NCI-H1048 (cell line): ENCODE data around the gene SLC30A2.

Experiments used
- DNase-seq: peaks from one replicate; lab custom pipeline; 2025; lab: John Stamatoyannopoulos, UW

The SLC30A2 gene

GRCh38 chr1:25996966-25997827 is 48.7 kb downstream of the SLC30A2 start:
- no peak for DNase-seq

GRCh38 chr1:25994402-25995150 is 51.3 kb downstream of the SLC30A2 start:
- DNase-seq = no peak

GRCh38 chr1:25993197-25993951 is 52.5 kb downstream of the SLC30A2 start:
- DNase-seq = no peak

GRCh38 chr1:25992689-25993171 is 53.2 kb downstream of the SLC30A2 start:
- no peak for DNase-seq

GRCh38 chr1:25991937-25992688 is 53.8 kb downstream of the SLC30A2 start:
- DNase-seq = no peak

- no peak for DNase-seq
Observed at GRCh38 chr1:25990702-25991395, 55.1 kb downstream of the SLC30A2 start.

- no peak for DNase-seq
Observed at GRCh38 chr1:25990251-25990650, 55.7 kb downstream of the SLC30A2 start.

GRCh38 chr1:25989440-25990234 is 56.3 kb downstream of the SLC30A2 start:
- no peak for DNase-seq

GRCh38 chr1:25987951-25988350 is 58.0 kb downstream of the SLC30A2 start:
- no peak for DNase-seq
